ENCODE data around the gene NIF3L1. TPM values are rescaled to one million over a fixed set of nuclear protein-coding genes. Genes with fewer than 3 reads are reported as not detected.

Gene NIF3L1
- total RNA-seq, 1 donor from 2014 or later: 17.1 TPM

- DNase-seq (ENCODE audit: missing footprints) (no peak), ATAC-seq (no peak)
- intact Hi-C loops (cut with DNase I): no loop called here
Measured at GRCh38 chr2:200944467-200945394, 55.6 kb downstream of the NIF3L1 start.

- ATAC-seq: no peak
- intact Hi-C loops (cut with DNase I): no loop called here
Measured at GRCh38 chr2:200945395-200945729, 56.2 kb downstream of the NIF3L1 start.

GRCh38 chr2:200950378-200950777, 61.2 kb downstream of the NIF3L1 start:
- ATAC-seq: no peak
- intact Hi-C loops (cut with DNase I): no loop called here
- no peak for DNase-seq (ENCODE audit: missing footprints)

More at GRCh38 chr2:200945395-200945729, 56.2 kb downstream of the NIF3L1 start:
- no peak for DNase-seq (ENCODE audit: missing footprints)

Other genes starting within 250 kb of the NIF3L1 start
- gene BZW1, start 77.5 kb upstream of the NIF3L1 start, total RNA-seq: 80.4 TPM
- 46.3 TPM for gene CLK1, start 24.7 kb upstream of the NIF3L1 start, total RNA-seq
- gene PPIL3, start 294 bp upstream of the NIF3L1 start, total RNA-seq: 21.1 TPM
- 20.3 TPM for gene ORC2, start 74.3 kb downstream of the NIF3L1 start, total RNA-seq
- 14.5 TPM for gene HYCC2, start 182.3 kb downstream of the NIF3L1 start, total RNA-seq
- 555 TPM for gene NDUFB3, start 182.6 kb downstream of the NIF3L1 start, total RNA-seq
- gene CFLAR, start 226.8 kb downstream of the NIF3L1 start, total RNA-seq: 218 TPM